OCI-LY7 (cell line): ENCODE results near the gene MTARC2.

ENCODE experiments used
- CTCF ChIP-seq: fragments of 200-600 bp; sonication (generic); conservative IDR thresholded peaks from 2 replicates; pipeline ENCODE4 v1.5.1; 2014; ENCODE audit warnings: mild to moderate bottlenecking, antibody characterized with exemption, low read length, moderate library complexity, mixed read lengths
- EZH2phosphoT487 ChIP-seq: fragments of 200-600 bp; sonication (generic); IDR thresholded peaks from 2 replicates; pipeline ENCODE4 v1.6.1; 2018; ENCODE audit warnings: low read depth, borderline replicate concordance, mild to moderate bottlenecking, mixed run types, antibody characterized with exemption, low read length, moderate library complexity, mixed read lengths

- no peak for TF ChIP-seq CTCF
- no peak for TF ChIP-seq EZH2phosphoT487
These were observed 22.3 kb downstream of the MTARC2 start for GRCh38 chr1:220770245-220770913.
